Keratinocyte (primary cell): Measurements from ENCODE around the gene GIN1. TPM values are rescaled to one million over a fixed set of nuclear protein-coding genes. Genes with fewer than 3 reads are reported as not detected.
"Not testable (repeated sequence)": the region's sequence is repeated elsewhere in the genome, so short reads cannot be mapped to it uniquely, and the experiment has no call there.

Experiments used
- DNase-seq: peaks from one replicate; pipeline ENCODE4 v3.0.0-alpha.2; 2011; ENCODE audit warnings: low read depth, missing footprints, low spot score
- FAIRE-seq: peaks from 2 replicates; lab custom pipeline; 2011; peaks lifted over from hg19 to GRCh38; lab: Jason Lieb, UNC
- H2AFZ ChIP-seq: 2 replicates; pipeline ENCODE4 v1.6.0; 2012; ENCODE audit warnings: low read length, control low read depth, inconsistent platforms; ENCODE audit not compliant: control insufficient read depth
- H3K27ac ChIP-seq: 2 replicates; pipeline ENCODE4 v1.5.1; 2011; ENCODE audit warnings: low read length; ENCODE audit not compliant: control insufficient read depth, insufficient read depth
- H3K27me3 ChIP-seq: 3 replicates; pipeline ENCODE4 v1.6.0; 2011; ENCODE audit warnings: low read length; ENCODE audit not compliant: control insufficient read depth, insufficient read depth; ENCODE audit errors: extremely low read depth
- H3K36me3 ChIP-seq, 2 experiments: 2 replicates in 1 of 2; 3 replicates in 1 of 2; pipeline ENCODE4 v1.5.1; 2011; ENCODE audit warnings: low read length in 2 of 2, mild to moderate bottlenecking in 1 of 2; ENCODE audit not compliant: control insufficient read depth in 2 of 2, insufficient read depth in 2 of 2; ENCODE audit errors: extremely low read depth in 1 of 2
- H3K4me1 ChIP-seq: 3 replicates; pipeline ENCODE4 v1.5.1; 2011; ENCODE audit warnings: low read length; ENCODE audit not compliant: control insufficient read depth, insufficient read depth; ENCODE audit errors: extremely low read depth
- H3K4me2 ChIP-seq: 3 replicates; pipeline ENCODE4 v1.6.0; 2011; ENCODE audit warnings: low read depth, low read length; ENCODE audit not compliant: control insufficient read depth, insufficient read depth; ENCODE audit errors: extremely low read depth
- H3K4me3 ChIP-seq, 3 experiments: fragments of 200-600 bp in 1 of 3; sonication (generic) in 1 of 3; 2 replicates in 2 of 3; 3 replicates in 1 of 3; pipeline ENCODE4 v1.5.1; 2011 to 2016; ENCODE audit warnings: low read length in 3 of 3, mild to moderate bottlenecking in 3 of 3, control low read depth in 2 of 3, inconsistent platforms in 1 of 3, low read depth in 1 of 3, mixed read lengths in 1 of 3, mixed run types in 1 of 3, moderate library complexity in 1 of 3; ENCODE audit not compliant: control insufficient read depth in 2 of 3, insufficient read depth in 2 of 3; ENCODE audit errors: extremely low read depth in 1 of 3
- H3K79me2 ChIP-seq: 2 replicates; pipeline ENCODE4 v1.6.0; 2012; ENCODE audit warnings: low read length; ENCODE audit not compliant: control insufficient read depth, insufficient read depth
- H3K9ac ChIP-seq: 3 replicates; pipeline ENCODE4 v1.6.0; 2011; ENCODE audit warnings: low read length; ENCODE audit not compliant: control insufficient read depth, insufficient read depth; ENCODE audit errors: extremely low read depth
- H3K9me1 ChIP-seq: 3 replicates; pipeline ENCODE4 v1.6.0; 2011; ENCODE audit warnings: low read length; ENCODE audit not compliant: control insufficient read depth, insufficient read depth; ENCODE audit errors: extremely low read depth
- H3K9me3 ChIP-seq: 2 replicates; pipeline ENCODE4 v1.5.1; 2012; ENCODE audit warnings: low read depth, low read length; ENCODE audit not compliant: control insufficient read depth
- H4K20me1 ChIP-seq: 3 replicates; pipeline ENCODE4 v1.6.0; 2011; ENCODE audit warnings: low read length; ENCODE audit not compliant: control insufficient read depth, insufficient read depth; ENCODE audit errors: extremely low read depth
- CTCF ChIP-seq, 3 experiments: IDR thresholded peaks in 1 of 3; conservative IDR thresholded peaks in 1 of 3; optimal IDR thresholded peaks in 1 of 3; 2 replicates in 2 of 3; 3 replicates in 1 of 3; pipeline versions ENCODE3 to v1.5.1; 2011; ENCODE audit warnings: low read length in 3 of 3, mild to moderate bottlenecking in 3 of 3, moderate library complexity in 2 of 3, control low read depth in 1 of 3, inconsistent platforms in 1 of 3; ENCODE audit not compliant: insufficient read depth in 2 of 3; ENCODE audit errors: extremely low read depth in 1 of 3
- EZH2 ChIP-seq: IDR thresholded peaks from one replicate; pipeline ENCODE4 v1.6.1; 2012; ENCODE audit warnings: inconsistent platforms, mild to moderate bottlenecking, low read length, moderate library complexity
- dilution Hi-C: fragments of 300-500 bp; cut with MboI; formaldehyde crosslinking; loops from one replicate; pipeline ENCODE4 v1.7.0; 2020; ENCODE audit warnings: low sequenced_read_pairs; ENCODE audit not compliant: extremely low pct_ligation_motif_present
- polyA plus RNA-seq, 5 experiments: library from polyadenylated mRNA; depleted of rRNA in 3 of 5; stranded (reverse) in 3 of 5; stranded (forward) in 1 of 5; unstranded in 1 of 5; fragments of >200 nt; gene quantifications; 1 replicate in 1 of 5; 2 replicates in 3 of 5; 3 replicates in 1 of 5; pipeline versions ENCODE4 v1.2.1 to v1.2.3, GENCODE V29; 2011 to 2012; ENCODE audit warnings: missing spikeins in 2 of 5, low read depth in 1 of 5, low replicate concordance in 1 of 5

The GIN1 gene
- polyA plus RNA-seq, 1 donor (not counting 4 experiments of a cell fraction or from before 2014, with no cell fraction given) = 8.9 TPM

- Histone ChIP-seq H3K79me2 (no peaks in the 10 kb centered on the region), H3K27ac (no peak overlapping the region), H3K9me3 (no peaks in the 10 kb centered on the region), H3K27me3 (no peaks in the 10 kb centered on the region), H3K4me2 (no peak overlapping the region), H3K4me3 (no peak overlapping the region), H3K4me1 (no peaks in the 10 kb centered on the region), H3K9ac (no peak overlapping the region), H3K36me3 (no peaks in the 10 kb centered on the region), H3K9me1 (no peaks in the 10 kb centered on the region), H2AFZ (no peak overlapping the region), H4K20me1 (no peaks in the 10 kb centered on the region)
- TF ChIP-seq EZH2 = no peak
- TF ChIP-seq CTCF (optimal IDR thresholded peaks at IDR 0.05 in 1 of 3, IDR thresholded peaks at IDR 0.05 in 1 of 3, conservative IDR thresholded peaks at IDR 0.05 in 1 of 3; ENCODE audit: extremely low read depth in 1 of 3, insufficient read depth in 2 of 3, low read length in 3 of 3) = no peak
- no peak for FAIRE-seq
- dilution Hi-C loops = no loop called here
- DNase-seq = no peak
Observed at GRCh38 chr5:103059525-103059924, 60.4 kb downstream of the GIN1 start.

GRCh38 chr5:103057208-103058130 lies 62.5 kb downstream of the GIN1 start:
- Histone ChIP-seq H4K20me1 (no peaks in the 10 kb centered on the region), H3K79me2 (no peaks in the 10 kb centered on the region), H3K9ac (no peak overlapping the region), H3K9me3 (no peaks in the 10 kb centered on the region), H3K4me1 (no peaks in the 10 kb centered on the region), H3K36me3 (no peaks in the 10 kb centered on the region), H3K4me2 (no peak overlapping the region), H3K27ac (no peak overlapping the region), H3K27me3 (no peaks in the 10 kb centered on the region), H3K9me1 (no peaks in the 10 kb centered on the region), H2AFZ (no peak overlapping the region), H3K4me3 (no peak overlapping the region)
- DNase-seq (peak; percentile 28), FAIRE-seq (peak; percentile 80)
- no peak for TF ChIP-seq EZH2
- no peak for TF ChIP-seq CTCF (optimal IDR thresholded peaks at IDR 0.05 in 1 of 3, IDR thresholded peaks at IDR 0.05 in 1 of 3, conservative IDR thresholded peaks at IDR 0.05 in 1 of 3; ENCODE audit: extremely low read depth in 1 of 3, insufficient read depth in 2 of 3, low read length in 3 of 3)
- dilution Hi-C loops = no loop called here

- H3K4me1 ChIP-seq, DNase-seq, FAIRE-seq, H3K79me2 ChIP-seq, H3K9me1 ChIP-seq, H3K36me3 ChIP-seq, H3K9ac ChIP-seq, H3K27me3 ChIP-seq, H3K4me2 ChIP-seq, H3K9me3 ChIP-seq, H3K27ac ChIP-seq, H2AFZ ChIP-seq, dilution Hi-C loops, H3K4me3 ChIP-seq, H4K20me1 ChIP-seq: not testable (repeated sequence)
Observed at GRCh38 chr5:103046706-103047105, 73.2 kb downstream of the GIN1 start.
